ENCODE results near the gene COMT.

DNA sequence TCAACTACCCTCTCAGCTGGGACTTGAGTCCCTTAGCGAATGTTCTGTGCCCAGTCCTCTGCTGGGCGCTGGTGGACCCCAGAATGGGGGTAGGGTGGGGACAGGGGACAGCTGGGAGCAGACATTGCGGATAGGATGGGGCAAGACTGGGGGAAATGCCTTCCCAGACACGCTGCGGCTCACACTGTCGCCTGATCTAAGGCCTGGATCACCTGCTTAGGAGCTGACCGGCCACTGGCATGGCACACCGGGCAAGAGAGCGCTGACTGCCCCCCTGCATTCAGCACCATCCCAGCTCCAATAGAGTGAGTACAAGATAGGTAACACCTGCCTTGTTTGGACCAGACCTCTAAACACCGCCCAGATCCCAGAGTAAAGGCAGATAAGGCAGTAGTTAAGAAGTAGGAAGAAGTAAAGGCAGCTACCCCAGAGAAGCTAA lies 73.6 kb downstream of the COMT start:
- no peak for TF ChIP-seq CTCF (IDR thresholded peaks at IDR 0.05)
- no peak for TF ChIP-seq POLR2A (IDR thresholded peaks at IDR 0.05)
- TF ChIP-seq EP300 (IDR thresholded peaks at IDR 0.05) = no peak

All from upper lobe of left lung (tissue), 4 donors.